ENCODE results near the gene ZBTB2.

The ZBTB2 gene, protein sequence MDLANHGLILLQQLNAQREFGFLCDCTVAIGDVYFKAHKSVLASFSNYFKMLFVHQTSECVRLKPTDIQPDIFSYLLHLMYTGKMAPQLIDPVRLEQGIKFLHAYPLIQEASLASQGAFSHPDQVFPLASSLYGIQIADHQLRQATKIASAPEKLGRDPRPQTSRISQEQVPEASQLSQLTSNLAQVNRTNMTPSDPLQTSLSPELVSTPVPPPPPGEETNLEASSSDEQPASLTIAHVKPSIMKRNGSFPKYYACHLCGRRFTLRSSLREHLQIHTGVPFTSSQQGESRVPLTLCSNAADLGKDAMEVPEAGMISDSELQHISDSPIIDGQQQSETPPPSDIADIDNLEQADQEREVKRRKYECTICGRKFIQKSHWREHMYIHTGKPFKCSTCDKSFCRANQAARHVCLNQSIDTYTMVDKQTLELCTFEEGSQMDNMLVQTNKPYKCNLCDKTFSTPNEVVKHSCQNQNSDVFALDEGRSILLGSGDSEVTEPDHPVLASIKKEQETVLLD

DNA sequence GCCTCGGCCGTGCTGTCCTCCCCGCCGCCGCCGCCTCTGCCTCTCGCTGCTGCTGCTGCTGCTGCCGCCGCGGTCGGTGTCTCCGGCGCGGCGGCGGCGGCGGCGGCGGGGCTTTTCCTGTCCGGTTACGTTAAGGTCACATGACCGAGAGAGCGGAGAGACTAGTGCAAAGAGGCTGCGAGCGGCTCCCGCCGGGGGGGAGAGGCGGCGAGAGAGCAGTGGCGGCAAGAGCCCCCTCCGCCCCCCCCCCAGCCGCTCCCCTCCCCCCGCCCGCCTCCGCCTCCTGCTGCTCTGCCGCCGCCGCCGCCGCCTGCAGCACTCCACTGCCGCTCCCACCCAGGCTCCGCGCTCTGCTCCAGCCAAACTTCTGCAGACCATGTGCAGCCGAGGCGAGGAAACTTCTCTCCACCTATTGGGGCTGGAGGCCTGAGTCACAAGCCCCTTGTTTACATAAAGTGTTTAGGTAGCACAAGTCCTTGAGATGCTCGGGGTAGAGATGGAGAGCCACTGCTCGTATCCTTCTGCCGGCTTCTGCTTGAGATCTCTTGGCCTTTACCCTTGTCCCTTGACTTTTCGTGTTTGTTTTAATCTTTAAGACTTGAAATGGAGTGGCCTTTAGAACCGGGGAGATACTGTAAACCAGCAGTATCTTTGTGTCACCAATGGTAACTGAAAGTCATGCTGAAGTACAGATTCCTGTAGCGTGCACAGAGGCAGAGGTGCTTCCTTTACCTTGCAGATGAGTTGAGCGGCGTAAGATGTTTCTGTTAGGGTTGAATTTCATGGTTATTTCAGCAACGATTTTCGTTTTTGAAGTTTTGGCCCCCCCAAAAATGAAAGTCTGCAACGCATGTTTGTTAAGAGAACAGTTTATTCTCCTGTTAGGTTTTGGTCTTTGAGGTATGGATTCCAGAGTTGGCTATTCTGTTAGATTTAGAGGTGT, at the start of gene ZBTB2:
TSS of gene ZBTB2 (minus strand) at position 89 of the 943 bp plus-strand sequence. CDS start 17,922 bp downstream, outside the sequence.
- H3K4me3 ChIP-seq (ENCODE audit: low read depth in 1 of 2, low read length in 1 of 2) = peak within 1 kb of the TSS; percentile 74 to 90
- no peaks in the 10 kb centered on the region for H3K27me3 ChIP-seq
- peaks cover 3% of the 10 kb centered on the region for H3K36me3 ChIP-seq
- TF ChIP-seq, protein P1, sequence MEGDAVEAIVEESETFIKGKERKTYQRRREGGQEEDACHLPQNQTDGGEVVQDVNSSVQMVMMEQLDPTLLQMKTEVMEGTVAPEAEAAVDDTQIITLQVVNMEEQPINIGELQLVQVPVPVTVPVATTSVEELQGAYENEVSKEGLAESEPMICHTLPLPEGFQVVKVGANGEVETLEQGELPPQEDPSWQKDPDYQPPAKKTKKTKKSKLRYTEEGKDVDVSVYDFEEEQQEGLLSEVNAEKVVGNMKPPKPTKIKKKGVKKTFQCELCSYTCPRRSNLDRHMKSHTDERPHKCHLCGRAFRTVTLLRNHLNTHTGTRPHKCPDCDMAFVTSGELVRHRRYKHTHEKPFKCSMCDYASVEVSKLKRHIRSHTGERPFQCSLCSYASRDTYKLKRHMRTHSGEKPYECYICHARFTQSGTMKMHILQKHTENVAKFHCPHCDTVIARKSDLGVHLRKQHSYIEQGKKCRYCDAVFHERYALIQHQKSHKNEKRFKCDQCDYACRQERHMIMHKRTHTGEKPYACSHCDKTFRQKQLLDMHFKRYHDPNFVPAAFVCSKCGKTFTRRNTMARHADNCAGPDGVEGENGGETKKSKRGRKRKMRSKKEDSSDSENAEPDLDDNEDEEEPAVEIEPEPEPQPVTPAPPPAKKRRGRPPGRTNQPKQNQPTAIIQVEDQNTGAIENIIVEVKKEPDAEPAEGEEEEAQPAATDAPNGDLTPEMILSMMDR (IDR thresholded peaks at IDR 0.05) = no peak
- peak within 1 kb of the TSS; percentile 99 for H3K27ac ChIP-seq
- H3K9me3 ChIP-seq = no peaks in the 10 kb centered on the region
- H3K4me1 ChIP-seq (ENCODE audit: control insufficient read depth in 1 of 2, insufficient read depth in 1 of 2, low read depth in 1 of 2, low read length in 1 of 2) = peaks cover 36 to 41% of the 10 kb centered on the region in 2 experiments

DNA sequence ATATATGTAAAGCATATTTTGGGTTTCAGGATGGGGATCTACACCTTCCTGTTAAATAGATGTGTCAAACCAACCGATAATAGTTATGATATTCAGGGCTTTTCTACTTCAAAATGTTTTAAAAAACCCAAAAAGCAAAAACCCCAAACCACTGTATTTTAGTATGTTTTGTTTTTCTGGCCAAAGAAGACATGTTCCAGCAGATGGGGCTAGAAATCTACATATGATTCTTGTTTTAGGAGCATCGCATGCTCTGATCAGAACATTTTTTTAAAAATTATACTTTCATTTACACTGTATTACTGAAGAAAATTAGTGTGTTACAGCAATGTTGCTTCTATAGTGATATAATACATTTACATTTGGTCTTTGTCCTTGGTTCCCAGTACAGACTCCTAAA, 49.6 kb upstream of the ZBTB2 start:
- Histone ChIP-seq H3K27me3 (no peaks in the 10 kb centered on the region), H3K27ac (no peak overlapping the region), H3K4me3 (ENCODE audit: low read depth in 1 of 2, low read length in 1 of 2) (no peak overlapping the region), H3K36me3 (peaks cover 9% of the 10 kb centered on the region), H3K9me3 (no peaks in the 10 kb centered on the region), H3K4me1 (ENCODE audit: control insufficient read depth in 1 of 2, insufficient read depth in 1 of 2, low read depth in 1 of 2, low read length in 1 of 2) (no peaks in the 10 kb centered on the region)
- TF ChIP-seq, protein P1 (IDR thresholded peaks at IDR 0.05) = no peak

- Histone ChIP-seq H3K9me3 (no peaks in the 10 kb centered on the region), H3K27ac (no peak overlapping the region), H3K36me3 (peaks cover 9% of the 10 kb centered on the region), H3K27me3 (no peaks in the 10 kb centered on the region), H3K4me1 (ENCODE audit: control insufficient read depth in 1 of 2, insufficient read depth in 1 of 2, low read depth in 1 of 2, low read length in 1 of 2) (no peaks in the 10 kb centered on the region), H3K4me3 (ENCODE audit: low read depth in 1 of 2, low read length in 1 of 2) (no peak overlapping the region)
- TF ChIP-seq, protein P1 (IDR thresholded peaks at IDR 0.05) = no peak
Observed at GRCh38 chr6:151440498-151440897, 49.1 kb upstream of the ZBTB2 start.

DNA sequence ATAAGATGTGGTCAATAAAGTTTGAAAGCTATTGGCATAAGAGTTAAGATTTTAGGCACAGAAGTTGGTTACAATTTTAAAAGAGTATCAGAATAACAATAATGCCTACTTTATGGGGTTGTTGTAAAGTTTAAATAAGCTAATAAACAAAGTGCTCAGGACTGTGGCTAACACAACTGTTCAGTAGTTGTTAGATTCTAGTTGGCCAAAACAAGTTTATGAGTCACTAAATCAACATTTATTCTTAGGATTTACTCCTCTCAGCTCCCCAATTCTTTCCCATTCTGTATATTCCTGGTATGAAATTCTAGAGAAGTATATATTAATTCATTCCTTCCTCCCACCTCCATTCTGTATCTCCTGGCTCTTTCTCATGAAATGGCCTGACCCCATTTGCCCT, 46.0 kb upstream of the ZBTB2 start:
- peaks cover 12% of the 10 kb centered on the region for H3K36me3 ChIP-seq
- no peaks in the 10 kb centered on the region for H3K9me3 ChIP-seq
- no peak overlapping the region for H3K27ac ChIP-seq
- H3K4me3 ChIP-seq (ENCODE audit: low read depth in 1 of 2, low read length in 1 of 2) = no peak overlapping the region
- H3K27me3 ChIP-seq = no peaks in the 10 kb centered on the region
- no peaks in the 10 kb centered on the region for H3K4me1 ChIP-seq (ENCODE audit: control insufficient read depth in 1 of 2, insufficient read depth in 1 of 2, low read depth in 1 of 2, low read length in 1 of 2)
- TF ChIP-seq, protein P1 (IDR thresholded peaks at IDR 0.05) = no peak

- Histone ChIP-seq H3K27ac (no peak overlapping the region), H3K4me1 (ENCODE audit: control insufficient read depth in 1 of 2, insufficient read depth in 1 of 2, low read depth in 1 of 2, low read length in 1 of 2) (no peaks in the 10 kb centered on the region), H3K27me3 (no peaks in the 10 kb centered on the region), H3K4me3 (ENCODE audit: low read depth in 1 of 2, low read length in 1 of 2) (no peak overlapping the region), H3K36me3 (peaks cover 18% of the 10 kb centered on the region), H3K9me3 (no peaks in the 10 kb centered on the region)
- TF ChIP-seq, protein P1 (IDR thresholded peaks at IDR 0.05) = no peak
Observed at GRCh38 chr6:151436802-151437201, 45.4 kb upstream of the ZBTB2 start.
